ENCODE results near the gene CYP46A1.

CYP46A1 gene

DNA sequence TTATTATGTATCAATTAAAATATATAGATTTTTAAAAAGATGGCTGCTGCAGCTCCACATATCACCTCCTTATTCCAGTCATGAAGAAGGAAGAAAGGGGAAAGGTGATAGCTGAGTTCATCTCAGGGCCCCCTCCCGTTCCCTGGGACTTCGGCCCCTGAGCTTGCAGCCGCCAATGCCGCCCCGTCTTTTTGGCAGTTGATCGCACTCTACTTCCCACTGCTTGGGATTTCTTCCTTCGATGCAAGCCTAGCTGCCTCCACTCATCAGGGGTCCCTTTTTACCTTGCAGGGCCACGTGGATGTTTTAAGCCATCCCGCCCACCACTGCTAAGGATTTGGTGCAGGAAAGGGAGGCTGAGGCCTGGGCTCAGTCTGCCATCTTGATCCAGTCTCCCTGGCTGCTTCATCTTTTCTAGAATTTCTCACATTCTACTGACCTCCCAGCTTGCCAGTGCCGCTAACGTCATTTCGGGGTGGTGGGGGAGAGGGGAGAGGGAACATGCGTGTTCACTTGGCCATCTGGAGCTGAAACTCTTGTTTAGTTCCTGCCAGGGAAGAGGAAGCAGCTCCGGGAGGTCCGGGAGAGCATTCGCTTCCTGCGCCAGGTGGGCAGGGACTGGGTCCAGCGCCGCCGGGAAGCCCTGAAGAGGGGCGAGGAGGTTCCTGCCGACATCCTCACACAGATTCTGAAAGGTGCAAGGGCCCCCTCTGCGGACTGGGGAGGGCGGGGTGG lies 31.3 kb downstream of the CYP46A1 start:
- TF ChIP-seq, protein P1, sequence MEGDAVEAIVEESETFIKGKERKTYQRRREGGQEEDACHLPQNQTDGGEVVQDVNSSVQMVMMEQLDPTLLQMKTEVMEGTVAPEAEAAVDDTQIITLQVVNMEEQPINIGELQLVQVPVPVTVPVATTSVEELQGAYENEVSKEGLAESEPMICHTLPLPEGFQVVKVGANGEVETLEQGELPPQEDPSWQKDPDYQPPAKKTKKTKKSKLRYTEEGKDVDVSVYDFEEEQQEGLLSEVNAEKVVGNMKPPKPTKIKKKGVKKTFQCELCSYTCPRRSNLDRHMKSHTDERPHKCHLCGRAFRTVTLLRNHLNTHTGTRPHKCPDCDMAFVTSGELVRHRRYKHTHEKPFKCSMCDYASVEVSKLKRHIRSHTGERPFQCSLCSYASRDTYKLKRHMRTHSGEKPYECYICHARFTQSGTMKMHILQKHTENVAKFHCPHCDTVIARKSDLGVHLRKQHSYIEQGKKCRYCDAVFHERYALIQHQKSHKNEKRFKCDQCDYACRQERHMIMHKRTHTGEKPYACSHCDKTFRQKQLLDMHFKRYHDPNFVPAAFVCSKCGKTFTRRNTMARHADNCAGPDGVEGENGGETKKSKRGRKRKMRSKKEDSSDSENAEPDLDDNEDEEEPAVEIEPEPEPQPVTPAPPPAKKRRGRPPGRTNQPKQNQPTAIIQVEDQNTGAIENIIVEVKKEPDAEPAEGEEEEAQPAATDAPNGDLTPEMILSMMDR (conservative IDR thresholded peaks at IDR 0.05; ENCODE audit: low read length) = no peak
- DNase-seq (ENCODE audit: low read depth) = no peak
- no peak overlapping the region for H3K4me3 ChIP-seq (ENCODE audit: low read length)

DNA sequence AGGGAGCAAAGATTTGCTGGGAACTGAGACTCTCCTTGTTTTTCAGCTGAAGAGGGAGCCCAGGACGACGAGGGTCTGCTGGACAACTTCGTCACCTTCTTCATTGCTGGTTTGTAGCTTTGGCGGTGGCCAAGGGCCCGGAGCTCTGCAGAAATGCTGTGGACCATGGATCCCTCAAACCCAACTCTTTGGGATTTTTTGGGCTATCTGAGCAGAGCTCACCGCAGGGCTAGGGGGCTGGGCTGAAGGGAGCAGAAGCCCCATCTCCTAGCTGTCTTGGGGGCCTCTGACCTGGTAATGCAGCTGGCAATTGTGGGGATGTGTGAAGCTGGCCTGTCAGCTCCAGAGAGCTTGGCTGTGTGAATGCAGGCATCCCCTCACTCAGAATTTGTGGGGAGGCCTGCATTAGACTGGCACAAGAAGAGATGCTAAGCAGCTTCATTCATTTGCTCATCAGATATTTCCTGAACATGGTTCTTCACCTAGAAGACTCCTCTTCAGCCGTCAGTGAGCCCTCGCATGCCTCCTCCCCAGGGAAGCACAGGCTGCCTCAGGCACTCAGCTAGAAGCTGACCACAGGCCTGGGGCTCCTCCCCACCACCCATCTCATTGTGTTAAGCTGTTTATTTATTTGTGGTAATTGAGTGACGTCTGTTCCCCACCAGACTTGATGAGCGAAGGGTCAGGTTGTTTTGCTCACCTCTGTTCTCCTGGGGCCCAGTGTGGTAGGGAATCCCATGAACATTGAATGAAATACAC lies 32.2 kb downstream of the CYP46A1 start:
- TF ChIP-seq, protein P1 (conservative IDR thresholded peaks at IDR 0.05; ENCODE audit: low read length) = no peak
- no peak for DNase-seq (ENCODE audit: low read depth)

DNA sequence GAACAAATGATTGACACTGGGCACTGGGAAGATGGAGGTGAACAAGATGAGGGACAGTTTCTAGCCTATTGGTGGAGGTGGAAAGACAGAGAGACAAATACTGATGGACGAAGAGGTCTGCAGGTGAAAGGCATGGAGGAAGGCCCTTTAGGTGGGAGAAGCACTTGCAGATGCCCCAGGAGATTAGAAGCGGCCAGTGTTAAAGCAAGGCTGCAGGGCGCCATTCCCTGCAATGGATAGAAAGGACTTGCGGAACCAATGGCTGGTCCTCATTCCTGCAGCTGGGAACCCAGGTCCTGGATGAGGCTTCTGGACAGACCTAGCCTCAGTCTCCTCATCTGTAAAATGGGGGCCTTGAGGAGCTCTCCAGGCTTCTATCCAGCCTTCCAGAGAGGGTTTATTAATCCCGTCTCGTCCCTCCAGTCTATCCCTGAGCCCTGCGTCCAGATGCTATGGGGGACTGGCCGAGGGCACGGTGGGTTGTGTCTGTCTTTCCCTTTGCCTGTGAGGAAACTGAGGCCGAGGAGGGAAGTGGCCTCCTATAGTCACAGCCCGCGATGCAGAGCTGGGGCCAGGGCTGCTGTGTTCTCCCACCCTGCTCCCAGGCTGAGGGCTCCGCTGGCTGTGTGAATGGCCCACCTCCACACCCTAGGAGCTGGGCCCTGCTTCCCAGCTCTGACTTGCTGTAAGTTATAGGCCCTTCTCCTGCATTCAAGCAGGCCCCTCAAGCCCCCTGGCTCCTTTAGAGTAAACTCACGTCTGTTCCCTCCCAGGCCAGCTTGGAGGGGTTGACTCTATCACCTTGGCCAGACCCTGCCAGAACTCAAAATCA lies 33.0 kb downstream of the CYP46A1 start:
- H3K4me3 ChIP-seq (ENCODE audit: low read length) = no peak overlapping the region
- TF ChIP-seq, protein P1 (conservative IDR thresholded peaks at IDR 0.05; ENCODE audit: low read length) = no peak
- no peak for DNase-seq (ENCODE audit: low read depth)

More for the DNA sequence above, 32.2 kb downstream of the CYP46A1 start:
- no peak overlapping the region for H3K4me3 ChIP-seq (ENCODE audit: low read length)

DNA sequence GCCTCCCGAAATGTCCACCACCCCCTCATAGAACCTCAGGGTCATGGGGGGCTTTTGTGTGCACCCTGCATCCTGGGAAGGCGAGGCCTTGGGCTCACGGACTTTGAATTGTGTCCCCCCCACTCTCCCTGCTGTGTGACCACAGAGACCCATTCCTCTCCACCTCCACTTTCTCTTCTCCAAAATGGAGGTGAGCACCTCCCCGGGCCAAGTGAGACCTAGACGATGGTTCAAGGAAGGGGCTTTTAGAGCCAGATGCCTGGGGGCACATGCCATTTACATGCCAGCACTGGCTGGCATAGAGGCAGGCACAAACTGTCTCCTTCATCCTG lies 33.5 kb downstream of the CYP46A1 start:
- TF ChIP-seq, protein P1 (conservative IDR thresholded peaks at IDR 0.05; ENCODE audit: low read length) = no peak
- DNase-seq (ENCODE audit: low read depth) = no peak
- no peak overlapping the region for H3K4me3 ChIP-seq (ENCODE audit: low read length)

DNA sequence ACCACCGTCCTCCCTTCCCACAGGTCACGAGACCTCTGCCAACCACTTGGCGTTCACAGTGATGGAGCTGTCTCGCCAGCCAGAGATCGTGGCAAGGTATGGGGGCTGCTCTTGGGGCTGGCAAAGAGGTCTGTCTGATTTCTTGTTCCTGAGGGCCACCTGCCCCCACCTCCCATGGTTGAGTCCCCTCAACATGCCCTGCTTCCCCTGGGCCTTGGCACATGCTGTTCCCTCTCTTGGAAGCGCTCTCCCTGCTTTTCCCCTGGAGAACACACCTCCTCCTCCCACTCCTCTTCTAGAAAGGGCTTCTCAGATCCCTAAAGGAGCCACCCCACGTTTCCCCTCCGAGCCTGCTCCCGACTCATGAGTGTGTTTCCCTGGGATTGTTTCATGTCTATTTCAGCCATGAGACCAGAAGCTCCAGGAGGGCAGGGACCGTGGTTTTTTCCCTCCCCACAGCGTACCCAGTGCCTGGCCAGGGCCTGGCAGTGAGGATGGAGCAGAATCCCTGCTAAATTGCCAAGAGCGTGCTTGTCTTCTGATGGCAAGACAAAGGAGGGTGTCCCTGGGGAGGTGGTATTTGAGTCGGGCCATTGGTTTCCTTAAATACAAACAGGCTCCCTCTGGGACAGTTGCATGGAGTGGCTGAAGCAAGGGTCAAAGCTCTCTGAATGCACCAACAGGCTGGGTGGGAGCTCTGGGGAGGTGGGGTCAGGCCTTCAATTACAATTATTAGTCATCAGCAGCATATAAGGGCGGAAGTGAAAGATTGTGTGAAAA lies 34.1 kb downstream of the CYP46A1 start:
- TF ChIP-seq, protein P1 (conservative IDR thresholded peaks at IDR 0.05; ENCODE audit: low read length) = no peak
- H3K4me3 ChIP-seq (ENCODE audit: low read length) = no peak overlapping the region
- DNase-seq (ENCODE audit: low read depth) = no peak

DNA sequence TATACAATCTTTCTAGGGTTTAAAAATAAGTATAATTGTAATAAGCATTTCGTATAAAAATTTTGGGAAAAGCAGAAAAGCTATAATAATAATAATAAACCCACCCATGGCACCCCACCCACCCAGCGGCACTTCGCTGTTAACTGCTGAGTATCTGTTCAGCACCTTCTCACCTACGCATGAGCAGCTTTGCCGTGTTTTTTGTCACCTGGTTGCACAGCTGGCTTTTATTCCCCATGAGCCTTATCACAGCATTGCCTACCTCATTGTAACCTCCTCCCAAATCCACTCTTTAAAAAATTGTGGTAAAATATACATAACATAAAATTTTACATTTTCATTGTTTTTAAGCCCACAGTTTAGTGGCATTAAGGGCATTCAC lies 34.7 kb downstream of the CYP46A1 start:
- TF ChIP-seq, protein P1 (conservative IDR thresholded peaks at IDR 0.05; ENCODE audit: low read length) = no peak
- DNase-seq (ENCODE audit: low read depth) = no peak
- no peak overlapping the region for H3K4me3 ChIP-seq (ENCODE audit: low read length)

All from AG10803 (cell line).